Endothelial cell of umbilical vein (primary cell): ENCODE data around the gene CDR2. TPM values are rescaled to one million over a fixed set of nuclear protein-coding genes. Genes with fewer than 3 reads are reported as not detected.
"Not testable (repeated sequence)": the region's sequence is repeated elsewhere in the genome, so short reads cannot be mapped to it uniquely, and the experiment has no call there.

Experiments
- BruUV-seq: library from RNA; stranded (reverse); fragments of 400-500 nt; replicated peaks from 2 replicates; lab custom pipeline; 2021; lab: Mats Ljungman, UMichigan
- CTCF ChIA-PET: fragments of 300-600, 350-600 bp; sonication (Branson Sonifier 250); formaldehyde crosslinking; loops from one replicate; lab custom pipeline; 2021; ENCODE audit warnings: antibody characterized with exemption, inconsistent platforms; lab: Charles Lee
- POLR2A ChIA-PET: fragments of 300-600, 350-600 bp; sonication (Branson Sonifier 250); formaldehyde crosslinking; loops from one replicate; lab custom pipeline; 2021; ENCODE audit warnings: antibody characterized with exemption, inconsistent platforms; lab: Charles Lee
- DNase-seq: peaks from one replicate; pipeline ENCODE4 v3.0.0-alpha.2; 2011; ENCODE audit warnings: low read depth, low spot score
- FAIRE-seq: peaks from 2 replicates; lab custom pipeline; 2011; peaks lifted over from hg19 to GRCh38; lab: Jason Lieb, UNC
- H2AFZ ChIP-seq: 2 replicates; pipeline ENCODE4 v1.6.0; 2012; ENCODE audit warnings: low read depth, low read length, control low read depth, inconsistent platforms
- H3K27ac ChIP-seq: 2 replicates; pipeline ENCODE4 v1.5.1; 2011; ENCODE audit warnings: low read depth, mild to moderate bottlenecking, control low read depth, low read length, moderate library complexity; ENCODE audit not compliant: insufficient read depth
- H3K27me3 ChIP-seq, 2 experiments: 2 replicates each; pipeline versions ENCODE4 v1.6.0 to v1.6.1; 2011; ENCODE audit warnings: low read length in 2 of 2, mixed read lengths in 1 of 2; ENCODE audit not compliant: control insufficient read depth in 2 of 2, insufficient read depth in 2 of 2
- H3K36me3 ChIP-seq, 2 experiments: 2 replicates in 1 of 2; 3 replicates in 1 of 2; pipeline ENCODE4 v1.5.1; 2011; ENCODE audit warnings: low read length in 2 of 2, mild to moderate bottlenecking in 1 of 2, moderate library complexity in 1 of 2; ENCODE audit not compliant: control insufficient read depth in 2 of 2, insufficient read depth in 2 of 2; ENCODE audit errors: extremely low read depth in 1 of 2
- H3K4me1 ChIP-seq: 3 replicates; pipeline ENCODE4 v1.5.1; 2011; ENCODE audit warnings: mild to moderate bottlenecking, low read length; ENCODE audit not compliant: control insufficient read depth, insufficient read depth; ENCODE audit errors: extremely low read depth
- H3K4me2 ChIP-seq: 2 replicates; pipeline ENCODE4 v1.6.1; 2011; ENCODE audit warnings: low read length, control low read depth, mixed read lengths; ENCODE audit not compliant: insufficient read depth
- H3K4me3 ChIP-seq, 3 experiments: fragments of 200-600 bp in 1 of 3; sonication (generic), shearing (Covaris generic) in 1 of 3; replicated peaks in 1 of 3; 2 replicates each; pipeline ENCODE4 v1.5.1; 2011 to 2016; ENCODE audit warnings: control low read depth in 3 of 3, low read length in 3 of 3, mild to moderate bottlenecking in 2 of 3, inconsistent platforms in 1 of 3, low read depth in 1 of 3, moderate library complexity in 1 of 3; ENCODE audit not compliant: insufficient read depth in 1 of 3
- H3K79me2 ChIP-seq: 2 replicates; pipeline ENCODE4 v1.6.0; 2012; ENCODE audit warnings: low read length, inconsistent platforms; ENCODE audit not compliant: control insufficient read depth, insufficient read depth
- H3K9ac ChIP-seq: replicated peaks from 2 replicates; pipeline ENCODE3; 2011; ENCODE audit warnings: low read length, control low read depth; ENCODE audit not compliant: insufficient read depth; ENCODE audit errors: extremely low read depth
- H3K9me1 ChIP-seq: replicated peaks from 3 replicates; pipeline ENCODE4 v1.6.0; 2011; ENCODE audit warnings: mild to moderate bottlenecking, low read length; ENCODE audit not compliant: control insufficient read depth, insufficient read depth; ENCODE audit errors: extremely low read depth
- H3K9me3 ChIP-seq: replicated peaks from 2 replicates; pipeline ENCODE4 v1.5.1; 2012; ENCODE audit warnings: low read length, inconsistent platforms; ENCODE audit not compliant: control insufficient read depth, insufficient read depth
- H4K20me1 ChIP-seq: replicated peaks from 2 replicates; pipeline ENCODE3; 2011; ENCODE audit warnings: mild to moderate bottlenecking, low read length; ENCODE audit not compliant: control insufficient read depth, insufficient read depth; ENCODE audit errors: extremely low read depth
- CTCF ChIP-seq, 2 donors: IDR thresholded peaks; 1 replicate in 1 of 2; 2 replicates in 1 of 2; pipeline ENCODE4 v1.5.1; 2011; ENCODE audit warnings: low read length in 2 of 2, mild to moderate bottlenecking in 2 of 2, moderate library complexity in 2 of 2, control low read depth in 1 of 2, inconsistent platforms in 1 of 2, low read depth in 1 of 2; ENCODE audit not compliant: insufficient read depth in 1 of 2; ENCODE audit errors: extremely low read depth in 1 of 2
- EZH2 ChIP-seq: IDR thresholded peaks from 2 replicates; pipeline ENCODE4 v1.6.1; 2012; ENCODE audit warnings: borderline replicate concordance, low read depth, mild to moderate bottlenecking, moderate library complexity, low read length, inconsistent platforms; ENCODE audit not compliant: severe bottlenecking
- FOS ChIP-seq: IDR thresholded peaks from 2 replicates; pipeline ENCODE4 v1.6.1; 2011; ENCODE audit warnings: mild to moderate bottlenecking, low read length, moderate library complexity, borderline replicate concordance; ENCODE audit not compliant: insufficient read depth
- GATA2 ChIP-seq: IDR thresholded peaks from 2 replicates; pipeline ENCODE4 v1.7.0; 2011; ENCODE audit warnings: low read depth, mild to moderate bottlenecking, moderate library complexity, mixed read lengths, low read length; ENCODE audit not compliant: insufficient read length, insufficient read depth
- JUN ChIP-seq: IDR thresholded peaks from 2 replicates; pipeline ENCODE4 v1.6.1; 2011; ENCODE audit warnings: borderline replicate concordance, low read depth; ENCODE audit not compliant: insufficient read length, insufficient read depth
- MAX ChIP-seq: IDR thresholded peaks from 2 replicates; pipeline ENCODE4 v1.6.1; 2011; ENCODE audit not compliant: insufficient read depth, insufficient read length
- POLR2A ChIP-seq: IDR thresholded peaks from 2 replicates; pipeline ENCODE4 v1.6.1; 2012; ENCODE audit warnings: low read depth, mild to moderate bottlenecking, control low read depth, low read length
- POLR2AphosphoS5 ChIP-seq: IDR thresholded peaks from 2 replicates; pipeline ENCODE4 v1.6.1; 2012; ENCODE audit warnings: low read depth, mild to moderate bottlenecking, control low read depth, low read length, moderate library complexity; ENCODE audit not compliant: insufficient read depth
- dilution Hi-C: fragments of 300-500 bp; cut with MboI; formaldehyde crosslinking; loops from one replicate; pipeline ENCODE4 v1.15.0; 2019; ENCODE audit warnings: low sequenced_read_pairs; ENCODE audit not compliant: extremely low pct_ligation_motif_present
- intact Hi-C: fragments of 100-400 bp; cut with micrococcal nuclease; formaldehyde crosslinking; loops from one replicate; pipeline ENCODE4 v1.10.0; 2022
- polyA plus RNA-seq, 4 experiments: library from polyadenylated mRNA; depleted of rRNA in 3 of 4; stranded (reverse) in 3 of 4; unstranded in 1 of 4; fragments of >200 nt; gene quantifications; 2 replicates each; pipeline versions ENCODE4 v1.2.1 to v1.2.3, GENCODE V29; 2011 to 2012; ENCODE audit warnings: missing spikeins in 1 of 4
- total RNA-seq: library from RNA; stranded (reverse); gene quantifications from 2 replicates; pipeline ENCODE4 v1.2.3, GENCODE V29; 2021

Gene CDR2
- total and polyA plus RNA-seq, 2 donors (not counting 3 experiments of a cell fraction or from before 2014, with no cell fraction given) = 35.3 to 61.9 TPM

- H3K27me3 ChIP-seq = no peaks in the 10 kb centered on the region
- TF ChIP-seq FOS (no peak), CTCF (IDR thresholded peaks at IDR 0.05; ENCODE audit: extremely low read depth in 1 of 2, insufficient read depth in 1 of 2, low read depth in 1 of 2, low read length in 2 of 2) (no peak), JUN (no peak), POLR2A (no peak), GATA2 (no peak), EZH2 (no peak), MAX (no peak), POLR2AphosphoS5 (no peak)
- H3K4me3 ChIP-seq = no peak overlapping the region
- H3K27ac ChIP-seq = no peak overlapping the region
- no peaks in the 10 kb centered on the region for H3K9me3 ChIP-seq
- FAIRE-seq (no peak), DNase-seq (no peak)
- no peak overlapping the region for H2AFZ ChIP-seq
- ChIA-PET CTCF (interaction anchor here (2.0 kb wide), 1 partner anchor 8 kb away, joined by 5 read pairs; no protein-coding TSS in a partner anchor), POLR2A (no interaction called here)
- H3K9ac ChIP-seq = no peak overlapping the region
- H3K9me1 ChIP-seq = no peaks in the 10 kb centered on the region
- BruUV-seq = no TSS peak
- no peaks in the 10 kb centered on the region for H4K20me1 ChIP-seq
- peaks cover 3% of the 10 kb centered on the region for H3K4me1 ChIP-seq
- peaks cover 16 to 22% of the 10 kb centered on the region in 2 experiments for H3K36me3 ChIP-seq
- intact Hi-C loops = no loop called here
- dilution Hi-C loops = no loop called here
- peaks cover 54% of the 10 kb centered on the region for H3K79me2 ChIP-seq
- no peak overlapping the region for H3K4me2 ChIP-seq
Observed at GRCh38 chr16:22352140-22352539, 22.3 kb downstream of the CDR2 start.

GRCh38 chr16:22351017-22351416 lies 23.4 kb downstream of the CDR2 start:
- H3K4me3 ChIP-seq, intact Hi-C loops, POLR2A ChIA-PET, dilution Hi-C loops, DNase-seq, FAIRE-seq, CTCF ChIA-PET, H4K20me1 ChIP-seq, H3K4me2 ChIP-seq, BruUV-seq, H3K9me3 ChIP-seq, H3K4me1 ChIP-seq, H2AFZ ChIP-seq, H3K27ac ChIP-seq, H3K9ac ChIP-seq, H3K9me1 ChIP-seq, H3K27me3 ChIP-seq: not testable (repeated sequence)
- Histone ChIP-seq H3K79me2 (peaks cover 53% of the 10 kb centered on the region), H3K36me3 (peaks cover 22 to 31% of the 10 kb centered on the region in 2 experiments)
